ENCODE results near the gene RCOR1. TPM values are rescaled to one million over a fixed set of nuclear protein-coding genes. Genes with fewer than 3 reads are reported as not detected.
"Not testable (repeated sequence)": the region's sequence is repeated elsewhere in the genome, so short reads cannot be mapped to it uniquely, and the experiment has no call there.

The RCOR1 gene
- total RNA-seq, 1 donor from 2014 or later = 28.5 TPM

DNA sequence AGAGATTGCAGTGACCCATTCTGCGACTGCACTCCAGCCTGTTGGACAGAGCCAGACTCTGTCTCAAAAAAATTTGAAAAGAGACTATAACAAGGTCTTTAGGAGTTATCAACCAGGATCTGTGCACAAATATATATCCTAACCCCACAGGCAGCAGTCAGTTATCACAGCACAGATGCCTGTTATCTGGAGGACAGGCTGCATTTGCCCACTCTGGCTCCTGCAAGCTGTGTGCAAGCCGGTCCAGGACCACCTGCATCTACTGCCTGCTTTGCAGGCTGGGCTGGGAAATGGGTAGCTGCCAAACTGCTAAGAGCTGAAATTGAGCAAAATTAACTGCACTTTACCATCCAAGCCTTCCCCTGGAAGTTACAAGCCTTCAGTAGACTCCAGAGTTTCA, 21.4 kb upstream of the RCOR1 start:
- no peak for DNase-seq (ENCODE audit: low spot score)

- no peak for DNase-seq (ENCODE audit: low spot score)
Measured at GRCh38 chr14:102571478-102572042, 20.9 kb upstream of the RCOR1 start.

DNA sequence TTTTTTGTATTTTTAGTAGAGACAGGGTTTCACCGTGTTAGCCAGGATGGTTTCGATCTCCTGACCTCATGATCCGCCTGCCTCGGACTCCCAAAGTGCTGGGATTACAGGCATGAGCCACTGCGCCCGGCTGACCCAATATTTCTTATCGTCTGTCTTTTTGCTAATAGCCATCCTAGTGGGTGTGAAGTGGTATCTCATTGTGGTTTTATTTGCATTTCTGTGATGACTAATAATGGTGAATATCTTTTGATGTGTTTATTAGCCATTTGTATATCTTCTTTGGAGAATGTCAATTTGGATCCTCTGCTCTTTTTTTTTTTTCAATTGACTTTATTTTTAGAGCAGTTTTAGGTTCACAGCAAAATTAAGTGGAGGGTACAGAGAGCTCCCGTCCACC, 19.3 kb upstream of the RCOR1 start:
- not testable (repeated sequence) for DNase-seq (ENCODE audit: low spot score)

- DNase-seq (ENCODE audit: low spot score) = no peak
Measured at GRCh38 chr14:102573591-102574046, 18.8 kb upstream of the RCOR1 start.

GRCh38 chr14:102574281-102575159, 17.9 kb upstream of the RCOR1 start:
- no peak for DNase-seq (ENCODE audit: low spot score)

- no peak for DNase-seq (ENCODE audit: low spot score)
Measured at GRCh38 chr14:102575160-102575845, 17.1 kb upstream of the RCOR1 start.

- DNase-seq (ENCODE audit: low spot score) = not testable (repeated sequence)
Measured at GRCh38 chr14:102575846-102576428, 16.5 kb upstream of the RCOR1 start.

GRCh38 chr14:102578821-102579220, 13.6 kb upstream of the RCOR1 start:
- no peak for DNase-seq (ENCODE audit: low spot score)

- no peak for DNase-seq (ENCODE audit: low spot score)
Measured at GRCh38 chr14:102579696-102580549, 12.5 kb upstream of the RCOR1 start.

- no peak for DNase-seq (ENCODE audit: low spot score)
Measured at GRCh38 chr14:102580550-102581110, 11.8 kb upstream of the RCOR1 start.

- DNase-seq (ENCODE audit: low spot score) = no peak
Measured at GRCh38 chr14:102581193-102581592, 11.3 kb upstream of the RCOR1 start.

DNA sequence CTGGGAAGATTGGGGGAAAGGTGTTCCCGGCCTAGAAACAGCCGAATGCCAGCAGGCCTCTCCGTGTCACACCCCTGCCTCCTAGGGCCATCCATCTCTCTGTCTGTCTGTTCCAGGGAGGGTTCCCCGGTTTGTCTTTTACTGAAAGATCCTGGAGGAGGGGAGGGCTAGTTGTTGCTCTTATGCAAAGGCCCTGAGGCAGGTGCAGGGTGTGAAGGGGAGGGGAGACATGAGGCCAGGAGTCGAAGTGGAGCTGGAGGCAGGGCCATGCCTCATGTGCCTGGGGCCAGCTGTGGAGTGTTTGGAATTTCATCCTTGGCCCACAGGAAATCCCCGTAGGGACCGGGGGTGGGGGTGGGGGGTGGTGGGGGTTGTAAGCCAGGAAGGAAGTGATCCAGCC, 8.7 kb upstream of the RCOR1 start:
- no peak for DNase-seq (ENCODE audit: low spot score)

- no peak for DNase-seq (ENCODE audit: low spot score)
Measured at GRCh38 chr14:102584871-102585869, 7.3 kb upstream of the RCOR1 start.

DNA sequence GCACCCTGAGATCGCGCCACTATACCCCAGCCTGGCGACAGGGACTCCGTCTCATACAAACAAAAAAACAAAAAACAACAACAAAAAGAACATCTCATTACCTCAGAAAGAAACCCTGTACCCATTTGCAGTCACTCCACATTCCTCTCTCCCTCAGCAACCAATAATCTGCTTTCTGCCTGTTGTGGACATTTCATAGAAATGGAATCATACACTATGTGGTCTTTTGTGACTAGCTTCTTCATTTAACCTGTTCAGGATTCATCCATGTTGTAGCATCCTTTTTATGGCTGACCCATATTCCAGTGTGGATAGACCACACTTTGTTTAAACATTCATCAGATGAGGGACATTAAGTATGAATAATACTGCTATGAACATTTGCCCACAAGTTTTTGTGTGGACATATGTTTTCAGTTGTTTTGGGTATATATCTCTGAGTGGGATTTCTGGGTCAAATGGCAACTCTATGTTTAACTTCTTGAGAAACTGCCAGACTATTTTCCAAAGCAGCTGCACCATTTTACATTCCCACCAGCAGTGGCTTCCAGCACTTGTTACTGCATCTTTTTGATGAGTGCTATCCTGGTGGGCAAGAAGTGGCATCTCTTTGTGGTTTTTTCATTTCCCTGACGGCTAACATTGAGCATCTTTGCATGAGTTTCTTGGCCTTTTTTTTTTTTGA, 5.9 kb upstream of the RCOR1 start:
- no peak for DNase-seq (ENCODE audit: low spot score)

DNA sequence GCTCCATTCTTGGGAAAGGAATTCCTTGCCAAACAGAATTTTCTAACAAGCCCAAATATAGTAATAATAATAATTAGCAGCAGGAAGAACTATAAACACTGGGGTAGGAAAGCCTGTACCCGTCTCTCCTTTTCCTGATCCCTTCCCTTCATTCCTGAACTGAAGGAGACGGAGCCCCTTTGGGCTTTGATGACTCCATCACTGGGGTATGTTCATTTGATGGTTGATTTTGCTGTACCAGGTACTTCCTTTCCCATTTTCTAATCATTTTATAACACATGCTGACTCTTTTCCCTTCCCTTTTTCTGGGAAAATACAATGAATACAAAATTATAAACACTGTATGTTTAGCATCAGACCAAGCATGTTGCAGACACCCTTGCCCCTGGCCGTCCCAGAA, 3.6 kb upstream of the RCOR1 start:
- DNase-seq (ENCODE audit: low spot score) = no peak

GRCh38 chr14:102589761-102590290, 2.6 kb upstream of the RCOR1 start:
- no peak for DNase-seq (ENCODE audit: low spot score)

- DNase-seq (ENCODE audit: low spot score) = peak; percentile 30
Measured at GRCh38 chr14:102590667-102591099, 1.8 kb upstream of the RCOR1 start.

- peak; percentile 23 for DNase-seq (ENCODE audit: low spot score)
Measured at GRCh38 chr14:102591372-102591943, 991 bp upstream of the RCOR1 start.

DNA sequence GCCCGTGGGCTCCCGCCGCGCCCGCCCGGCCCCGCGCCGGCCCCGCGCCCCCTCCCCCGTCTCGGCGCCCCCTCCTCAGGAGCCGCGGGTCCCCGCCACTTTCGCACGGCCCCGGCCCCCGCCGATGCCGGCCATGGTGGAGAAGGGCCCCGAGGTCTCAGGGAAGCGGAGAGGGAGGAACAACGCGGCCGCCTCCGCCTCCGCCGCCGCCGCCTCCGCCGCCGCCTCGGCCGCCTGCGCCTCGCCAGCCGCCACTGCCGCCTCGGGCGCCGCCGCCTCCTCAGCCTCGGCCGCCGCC, 263 bp downstream of the RCOR1 start:
- no peak for DNase-seq (ENCODE audit: low spot score)

Data from mucosa of gallbladder (tissue), 1 donor.